K562 (cell line): ENCODE measurements around the gene HARS2. TPM values are rescaled to one million over a fixed set of nuclear protein-coding genes. Genes with fewer than 3 reads are reported as not detected.
A peak's percentile ranks its signal among the peaks of the same experiment; 100 is the strongest.

Experiments used
- ATAC-seq: fragments of 200-7000 bp; cut with Tn5 transposase; 3 replicates; pipeline ENCODE4 v1.9.1; 2020; ENCODE audit warnings: moderate library complexity
- BruUV-seq: library from RNA; stranded (reverse); fragments of 400-500 nt; replicated peaks from 2 replicates; lab custom pipeline; 2021; lab: Mats Ljungman, UMichigan
- CTCF ChIA-PET: fragments of 300-600 bp; formaldehyde crosslinking; extraction: SDS; loops from one replicate; lab custom pipeline; 2021; ENCODE audit warnings: low intra/inter-chr PET ratio; lab: Yijun Ruan, JAX
- POLR2A ChIA-PET: fragments of 300-600, 350-650 bp; sonication (Branson Sonifier 250); formaldehyde crosslinking; extraction: SDS; loops from one replicate; lab custom pipeline; 2021; ENCODE audit warnings: antibody characterized with exemption, inconsistent platforms; lab: Yijun Ruan, JAX
- DNase-seq, 4 experiments: peaks; one replicate each; pipeline versions ENCODE4 v3.0.0 to v3.0.0-alpha.2; 2011 to 2018; ENCODE audit warnings: low spot score in 3 of 4, mixed read lengths in 3 of 4; ENCODE audit errors: extremely low read depth in 1 of 4
- FAIRE-seq: peaks from 2 replicates; lab custom pipeline; 2011; peaks lifted over from hg19 to GRCh38; lab: Jason Lieb, UNC
- H2AFZ ChIP-seq: 2 replicates; pipeline ENCODE4 v1.6.0; 2011; ENCODE audit warnings: low read depth, low read length, control low read depth, inconsistent platforms
- H3K27ac ChIP-seq: fragments of 200-600 bp; 3 replicates; pipeline ENCODE4 v1.8.0; 2011; ENCODE audit warnings: low read depth, mild to moderate bottlenecking, control low read depth, inconsistent platforms, low read length, moderate library complexity, mixed read lengths; ENCODE audit errors: extremely low read depth
- H3K27me3 ChIP-seq, 2 experiments: fragments of 300-600 bp in 1 of 2; 2 replicates in 1 of 2; 3 replicates in 1 of 2; pipeline versions ENCODE4 v1.6.0 to v1.8.0; 2011; ENCODE audit warnings: inconsistent platforms in 2 of 2, low read length in 2 of 2, mild to moderate bottlenecking in 1 of 2, mixed read lengths in 1 of 2, moderate library complexity in 1 of 2; ENCODE audit not compliant: control insufficient read depth in 2 of 2, insufficient read depth in 2 of 2
- H3K36me3 ChIP-seq: fragments of 300-600 bp; 3 replicates; pipeline ENCODE4 v1.8.0; 2011; ENCODE audit warnings: mild to moderate bottlenecking, low read length, inconsistent platforms; ENCODE audit not compliant: control insufficient read depth, insufficient read depth
- H3K4me1 ChIP-seq, 2 experiments: fragments of 200-600 bp in 1 of 2; replicated peaks in 1 of 2; 2 replicates in 1 of 2; 3 replicates in 1 of 2; pipeline versions ENCODE4 v1.5.1 to v1.8.0; 2011; ENCODE audit warnings: inconsistent platforms in 2 of 2, low read length in 2 of 2, mild to moderate bottlenecking in 1 of 2, mixed read lengths in 1 of 2, moderate library complexity in 1 of 2; ENCODE audit not compliant: control insufficient read depth in 2 of 2, insufficient read depth in 2 of 2
- H3K4me2 ChIP-seq: 2 replicates; pipeline ENCODE4 v1.6.1; 2011; ENCODE audit warnings: low read length, control low read depth, inconsistent platforms, mixed read lengths; ENCODE audit not compliant: insufficient read depth
- H3K4me3 ChIP-seq: fragments of 200-600 bp; sonication (generic), shearing (Covaris generic); 2 replicates; pipeline ENCODE4 v1.5.1; 2016; ENCODE audit warnings: control low read depth, inconsistent platforms
- H3K79me2 ChIP-seq: fragments of 200-600 bp; 3 replicates; pipeline ENCODE4 v1.8.0; 2011; ENCODE audit warnings: low read length, inconsistent platforms; ENCODE audit not compliant: control insufficient read depth, insufficient read depth
- H3K9ac ChIP-seq, 2 experiments: 2 replicates each; pipeline versions ENCODE4 v1.6.0 to v1.6.1; 2011; ENCODE audit warnings: low read depth in 2 of 2, low read length in 2 of 2, control low read depth in 1 of 2, inconsistent platforms in 1 of 2, mild to moderate bottlenecking in 1 of 2, mixed read lengths in 1 of 2; ENCODE audit not compliant: insufficient read depth in 1 of 2
- H3K9me1 ChIP-seq: one replicate; pipeline ENCODE4 v1.6.0; 2011; ENCODE audit warnings: inconsistent platforms, mild to moderate bottlenecking, low read length, moderate library complexity; ENCODE audit not compliant: control insufficient read depth, insufficient read depth
- H3K9me3 ChIP-seq: replicated peaks from 2 replicates; pipeline ENCODE4 v1.5.1; 2011; ENCODE audit warnings: low read depth, low read length, inconsistent platforms; ENCODE audit not compliant: control insufficient read depth, insufficient read depth
- H4K20me1 ChIP-seq: replicated peaks from 2 replicates; pipeline ENCODE4 v1.6.1; 2011; ENCODE audit warnings: low read length, inconsistent platforms, mixed read lengths; ENCODE audit not compliant: control insufficient read depth, insufficient read depth
- ARID3A ChIP-seq: IDR thresholded peaks from 2 replicates; pipeline ENCODE4 v1.6.1; 2012; ENCODE audit warnings: low read depth, low read length, improper control_type of control experiment, borderline replicate concordance
- BRCA1 ChIP-seq, 2 experiments: fragments of 450-650 bp in 1 of 2; sonication (generic) in 1 of 2; formaldehyde crosslinking in 1 of 2; IDR thresholded peaks; 2 replicates each; pipeline versions ENCODE4 v1.5.0 to v1.6.1; 2017 to 2020; ENCODE audit warnings: mild to moderate bottlenecking in 1 of 2, missing genetic modification reagents in 1 of 2
- CBX5 ChIP-seq: IDR thresholded peaks from 2 replicates; pipeline ENCODE4 v1.6.1; 2014; ENCODE audit warnings: low read depth, borderline replicate concordance
- CTCF ChIP-seq, 3 experiments: IDR thresholded peaks in 2 of 3; conservative IDR thresholded peaks in 1 of 3; 2 replicates each; pipeline ENCODE4 v1.5.1; 2011 to 2012; ENCODE audit warnings: low read length in 3 of 3, mild to moderate bottlenecking in 3 of 3, control low read depth in 2 of 3, improper control_type of control experiment in 1 of 3, inconsistent platforms in 1 of 3, low read depth in 1 of 3, mixed read lengths in 1 of 3, moderate library complexity in 1 of 3; ENCODE audit not compliant: insufficient read depth in 2 of 3
- ETS2 ChIP-seq: IDR thresholded peaks from 2 replicates; pipeline ENCODE4 v1.6.1; 2016; ENCODE audit warnings: borderline replicate concordance, missing genetic modification characterization, mild to moderate bottlenecking, moderate library complexity, missing compliant biosample characterization; ENCODE audit not compliant: poor library complexity, severe bottlenecking
- EZH2 ChIP-seq: IDR thresholded peaks from 2 replicates; pipeline ENCODE4 v1.6.1; 2012; ENCODE audit warnings: low read depth, mild to moderate bottlenecking, inconsistent platforms, low read length, borderline replicate concordance
- KHSRP ChIP-seq: fragments of 450-650 bp; IDR thresholded peaks from 2 replicates; pipeline ENCODE4 v1.6.1; 2017
- MBD2 ChIP-seq: sonication (generic); IDR thresholded peaks from 2 replicates; pipeline ENCODE4 v1.6.1; 2016; ENCODE audit warnings: low read depth, borderline replicate concordance
- PTTG1 ChIP-seq: fragments of 450-650 bp; IDR thresholded peaks from 2 replicates; pipeline ENCODE4 v1.6.1; 2016; ENCODE audit warnings: low read depth, mild to moderate bottlenecking, missing genetic modification characterization, missing compliant biosample characterization
- RAD21 ChIP-seq, 2 experiments: fragments of 250-450 bp in 1 of 2; fragments of 450-650 bp in 1 of 2; sonication (Bioruptor Pico) in 1 of 2; formaldehyde crosslinking in 1 of 2; IDR thresholded peaks in 1 of 2; conservative IDR thresholded peaks in 1 of 2; 2 replicates each; pipeline versions ENCODE4 v1.4.0 to v1.8.0; 2020 to 2022; ENCODE audit warnings: mild to moderate bottlenecking in 2 of 2, moderate library complexity in 1 of 2
- TARDBP ChIP-seq: fragments of 450-650 bp; IDR thresholded peaks from 2 replicates; pipeline ENCODE4 v1.6.1; 2016
- THAP7 ChIP-seq: fragments of 250-450 bp; sonication (Bioruptor Pico); IDR thresholded peaks from 2 replicates; pipeline ENCODE4 v1.5.0; 2021
- ZNF12 ChIP-seq: sonication (generic); formaldehyde crosslinking; IDR thresholded peaks from 2 replicates; pipeline ENCODE4 v1.4.0; 2020; ENCODE audit warnings: mild to moderate bottlenecking, missing genetic modification reagents
- WGBS: fragments of 100-300 bp; shearing (Covaris generic); methylation state at CpG from one replicate; pipeline ENCODE4 v1.1.6; 2016; ENCODE audit warnings: low coverage, mixed read lengths; ENCODE audit not compliant: insufficient coverage; ENCODE audit errors: missing lambda C conversion rate; 5-methylcytosine and 5-hydroxymethylcytosine counted together
- in situ Hi-C: fragments of 300-500 bp; cut with MboI; formaldehyde crosslinking; loops from 4 replicates; pipeline ENCODE4 v1.15.0; 2018; ENCODE audit warnings: inconsistent platforms, mixed read lengths
- intact Hi-C: fragments of 100-400 bp; cut with micrococcal nuclease; formaldehyde crosslinking; loops from 2 replicates; pipeline ENCODE4 v1.14.2; 2022
- polyA plus RNA-seq, 8 experiments: library from polyadenylated mRNA; depleted of rRNA in 4 of 8; stranded (reverse) in 5 of 8; unstranded in 3 of 8; fragments of >200 nt; fragmentation: Nextera tagmentation in 2 of 8; fragmentation: Illumina TruSeq in 1 of 8; extraction: Ambion mirVana in 2 of 8; extraction: Trizol in 1 of 8; gene quantifications; 2 replicates each; pipeline versions ENCODE4 v1.2.1 to v1.2.3, GENCODE V29; 2011 to 2014; ENCODE audit warnings: inconsistent platforms in 1 of 8, missing spikeins in 1 of 8
- total RNA-seq, 7 experiments: library from RNA; depleted of rRNA in 6 of 7; stranded (reverse); fragments of >200 nt in 6 of 7; fragmentation: Illumina TruSeq in 2 of 7; extraction: Trizol in 2 of 7; gene quantifications; 2 replicates each; pipeline versions ENCODE4 v1.2.1 to v1.2.3, GENCODE V29; 2011 to 2021; ENCODE audit warnings: low replicate concordance in 1 of 7

The HARS2 gene
- total and polyA plus RNA-seq, 9 of the 15 experiments (the other 6 are each of a cell fraction or from before 2014, with no cell fraction given) = 8.5 to 41.6 (median 27.1) TPM

- ATAC-seq (peak; percentile 14; the same call in 1 of the 3 replicates), FAIRE-seq (no peak), DNase-seq (no peak)
- BruUV-seq = TSS peak; percentile 68
- ChIA-PET CTCF (no interaction called here), POLR2A (interaction anchor here (0.8 to 3.6 kb wide), 5 partner anchors 9 to 37 kb away, joined by 3 to 12 read pairs (median 4); partner anchors contain the start of genes HARS1, HARS2, IK and NDUFA2)
- Histone ChIP-seq H3K79me2 (no peaks in the 10 kb centered on the region; the same call in 2 of the 3 replicates), H3K4me3 (no peak overlapping the region), H3K27me3 (no peaks in the 10 kb centered on the region), H3K4me2 (no peak overlapping the region), H4K20me1 (no peaks in the 10 kb centered on the region), H2AFZ (no peak overlapping the region), H3K36me3 (peaks cover 85% of the 10 kb centered on the region), H3K4me1 (peaks cover 6 to 17% of the 10 kb centered on the region in 2 experiments; a peak in 4 of 5 replicates), H3K27ac (no peak overlapping the region), H3K9ac (no peak overlapping the region), H3K9me1 (no peaks in the 10 kb centered on the region), H3K9me3 (no peaks in the 10 kb centered on the region)
- in situ Hi-C loops (no loop called here), intact Hi-C loops (no loop called here)
- 85% methylated on average over 2 of the region's 2 CpGs for WGBS
- TF ChIP-seq ETS2 (tag) (no peak), CBX5 (no peak), PTTG1 (tag) (no peak), MBD2 (no peak), EZH2 (no peak), CTCF (IDR thresholded peaks at IDR 0.05 in 2 of 3, conservative IDR thresholded peaks at IDR 0.05 in 1 of 3; ENCODE audit: insufficient read depth in 2 of 3, low read depth in 1 of 3, low read length in 3 of 3) (peak in 1 of 3 experiments; percentile 16; a peak in 2 of 6 replicates), ZNF12 (no peak), BRCA1 (IDR thresholded peaks at IDR 0.05) (no peak), BRCA1 (CRISPR knock-in tag; IDR thresholded peaks at IDR 0.05) (no peak), THAP7 (CRISPR knock-in tag) (no peak), KHSRP (no peak), RAD21 (CRISPR knock-in tag; conservative IDR thresholded peaks at IDR 0.05 in 1 of 2, IDR thresholded peaks at IDR 0.05 in 1 of 2) (peak in 1 of 2 experiments; percentile 16; a peak in 1 of 4 replicates), TARDBP (no peak), ARID3A (no peak)
Measured at GRCh38 chr5:140674211-140674610, 17.0 kb upstream of the HARS2 start.
